Gastroesophageal sphincter (tissue), 3 donors: ENCODE measurements around the gene PSMC1.

ENCODE experiments used
- CTCF ChIP-seq, 4 experiments: fragments of 200-600 bp in 2 of 4; fragments of 450-650 bp in 2 of 4; sonication (generic) in 1 of 4; IDR thresholded peaks; one replicate each; pipeline ENCODE4 v1.5.1; 2017 to 2019; ENCODE audit warnings: antibody characterized with exemption in 4 of 4, mild to moderate bottlenecking in 2 of 4, moderate library complexity in 2 of 4
- POLR2A ChIP-seq, 2 donors: fragments of 450-650 bp; IDR thresholded peaks; one replicate each; pipeline ENCODE4 v1.6.1; 2017; ENCODE audit warnings: antibody characterized with exemption in 2 of 2, mild to moderate bottlenecking in 2 of 2, moderate library complexity in 1 of 2

DNA sequence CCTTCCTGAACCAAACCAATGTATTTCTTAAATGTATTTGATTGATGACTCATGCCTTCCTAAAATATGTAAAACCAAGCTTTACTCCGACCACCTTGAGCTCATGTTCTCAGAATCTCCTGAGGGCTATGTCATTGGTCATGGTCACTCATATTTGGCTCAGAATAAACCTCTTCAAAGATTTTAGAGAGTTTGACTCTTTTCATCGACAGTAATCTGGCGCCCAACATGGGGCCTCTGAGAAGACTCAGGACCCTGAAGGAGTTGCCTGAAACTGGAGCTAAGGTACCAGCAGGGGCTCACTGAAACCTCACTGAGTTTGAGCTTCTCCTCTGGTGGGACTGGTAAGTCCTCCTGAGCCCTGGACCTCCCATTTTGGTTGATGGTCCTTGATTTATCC, 17.2 kb upstream of the PSMC1 start:
- TF ChIP-seq POLR2A (IDR thresholded peaks at IDR 0.05) (no peak), CTCF (IDR thresholded peaks at IDR 0.05) (no peak)
